Measurements from ENCODE around the gene OR10G3. TPM values are rescaled to one million over a fixed set of nuclear protein-coding genes. Genes with fewer than 3 reads are reported as not detected.

Gene OR10G3, protein sequence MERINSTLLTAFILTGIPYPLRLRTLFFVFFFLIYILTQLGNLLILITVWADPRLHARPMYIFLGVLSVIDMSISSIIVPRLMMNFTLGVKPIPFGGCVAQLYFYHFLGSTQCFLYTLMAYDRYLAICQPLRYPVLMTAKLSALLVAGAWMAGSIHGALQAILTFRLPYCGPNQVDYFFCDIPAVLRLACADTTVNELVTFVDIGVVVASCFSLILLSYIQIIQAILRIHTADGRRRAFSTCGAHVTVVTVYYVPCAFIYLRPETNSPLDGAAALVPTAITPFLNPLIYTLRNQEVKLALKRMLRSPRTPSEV
- total RNA-seq, result not detected in 2 replicates

DNA sequence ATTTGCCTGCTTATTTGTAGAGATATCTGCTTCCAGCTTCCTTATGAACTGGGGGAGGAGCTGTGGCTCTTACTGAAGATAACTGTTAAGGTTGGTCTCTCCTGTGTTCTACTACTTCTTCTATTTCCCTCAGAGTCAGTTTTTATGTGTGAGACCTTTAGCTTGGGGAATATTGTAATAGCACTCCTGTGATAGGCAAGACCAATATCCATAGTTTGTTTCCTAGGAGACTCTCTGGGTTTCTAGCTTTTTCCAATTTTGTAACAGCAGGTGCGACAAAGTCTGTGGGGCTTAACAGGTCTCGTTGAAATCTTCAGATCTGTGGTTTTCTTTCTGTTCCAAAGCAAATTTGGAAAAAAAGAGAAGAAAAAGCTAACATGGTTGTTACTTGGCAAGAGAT is at the start of gene OR10G3:
OR10G3 (minus strand) TSS at position 101 of the 400 bp plus-strand sequence. CDS start 9,332 bp downstream, outside the sequence.
- Histone ChIP-seq H3K27me3 (ENCODE audit: insufficient read depth, low read length) (no peaks in the 10 kb centered on the region), H3K4me3 (ENCODE audit: insufficient read depth, low read length) (no peak within 1 kb of the TSS), H3K4me2 (ENCODE audit: insufficient read depth, low read length) (no peak within 1 kb of the TSS), H2AFZ (ENCODE audit: low read length) (no peak within 1 kb of the TSS), H3K4me1 (ENCODE audit: insufficient read depth, low read length) (no peaks in the 10 kb centered on the region), H3K27ac (ENCODE audit: low read depth, low read length) (no peak within 1 kb of the TSS), H3K36me3 (ENCODE audit: insufficient read depth, low read length) (no peaks in the 10 kb centered on the region), H3K9me3 (ENCODE audit: low read depth, low read length) (no peaks in the 10 kb centered on the region), H3K79me2 (ENCODE audit: insufficient read depth, low read length) (no peaks in the 10 kb centered on the region), H4K20me1 (ENCODE audit: insufficient read depth, low read length) (no peaks in the 10 kb centered on the region)
- no peak for DNase-seq (ENCODE audit: insufficient read length, low spot score, missing footprints)
- TF ChIP-seq, protein P1, sequence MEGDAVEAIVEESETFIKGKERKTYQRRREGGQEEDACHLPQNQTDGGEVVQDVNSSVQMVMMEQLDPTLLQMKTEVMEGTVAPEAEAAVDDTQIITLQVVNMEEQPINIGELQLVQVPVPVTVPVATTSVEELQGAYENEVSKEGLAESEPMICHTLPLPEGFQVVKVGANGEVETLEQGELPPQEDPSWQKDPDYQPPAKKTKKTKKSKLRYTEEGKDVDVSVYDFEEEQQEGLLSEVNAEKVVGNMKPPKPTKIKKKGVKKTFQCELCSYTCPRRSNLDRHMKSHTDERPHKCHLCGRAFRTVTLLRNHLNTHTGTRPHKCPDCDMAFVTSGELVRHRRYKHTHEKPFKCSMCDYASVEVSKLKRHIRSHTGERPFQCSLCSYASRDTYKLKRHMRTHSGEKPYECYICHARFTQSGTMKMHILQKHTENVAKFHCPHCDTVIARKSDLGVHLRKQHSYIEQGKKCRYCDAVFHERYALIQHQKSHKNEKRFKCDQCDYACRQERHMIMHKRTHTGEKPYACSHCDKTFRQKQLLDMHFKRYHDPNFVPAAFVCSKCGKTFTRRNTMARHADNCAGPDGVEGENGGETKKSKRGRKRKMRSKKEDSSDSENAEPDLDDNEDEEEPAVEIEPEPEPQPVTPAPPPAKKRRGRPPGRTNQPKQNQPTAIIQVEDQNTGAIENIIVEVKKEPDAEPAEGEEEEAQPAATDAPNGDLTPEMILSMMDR (IDR thresholded peaks at IDR 0.05; ENCODE audit: extremely low read depth, low read depth, low read length), result no peak

- DNase-seq (ENCODE audit: insufficient read length, low spot score, missing footprints), result no peak
- H3K4me2 ChIP-seq (ENCODE audit: insufficient read depth, low read length), result no peak overlapping the region
- no peaks in the 10 kb centered on the region for H3K79me2 ChIP-seq (ENCODE audit: insufficient read depth, low read length)
- TF ChIP-seq, protein P1 (IDR thresholded peaks at IDR 0.05; ENCODE audit: extremely low read depth, low read depth, low read length), result no peak
- no peak overlapping the region for H3K4me3 ChIP-seq (ENCODE audit: insufficient read depth, low read length)
- H3K27me3 ChIP-seq (ENCODE audit: insufficient read depth, low read length), result no peaks in the 10 kb centered on the region
- H2AFZ ChIP-seq (ENCODE audit: low read length), result no peak overlapping the region
- no peak overlapping the region for H3K27ac ChIP-seq (ENCODE audit: low read depth, low read length)
- H4K20me1 ChIP-seq (ENCODE audit: insufficient read depth, low read length), result no peaks in the 10 kb centered on the region
- no peaks in the 10 kb centered on the region for H3K36me3 ChIP-seq (ENCODE audit: insufficient read depth, low read length)
- H3K9me3 ChIP-seq (ENCODE audit: low read depth, low read length), result no peaks in the 10 kb centered on the region
- H3K4me1 ChIP-seq (ENCODE audit: insufficient read depth, low read length), result no peaks in the 10 kb centered on the region
Measured at GRCh38 chr14:21626491-21627230, 46.8 kb upstream of the OR10G3 start.

DNA sequence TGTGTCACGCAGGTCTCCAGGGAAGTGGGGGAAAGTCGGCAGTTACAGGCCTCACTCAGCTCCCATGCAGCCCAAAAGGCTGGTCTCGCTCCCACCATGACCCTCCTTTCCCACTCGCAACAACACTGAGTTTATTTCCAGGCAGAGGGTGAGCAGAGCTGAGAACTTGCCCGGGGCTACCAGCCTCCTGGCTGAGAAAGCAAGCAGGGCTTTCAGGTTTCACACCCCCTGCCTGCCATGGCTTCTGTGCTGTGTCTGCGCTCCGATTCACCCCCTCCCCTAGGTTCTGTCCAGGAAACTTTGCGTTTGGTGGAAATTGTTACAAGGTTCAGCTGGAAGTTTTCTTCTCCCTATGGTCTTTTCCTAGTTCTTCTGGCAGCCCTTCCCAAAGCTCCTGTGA is 37.7 kb upstream of the OR10G3 start:
- H4K20me1 ChIP-seq (ENCODE audit: insufficient read depth, low read length), result no peaks in the 10 kb centered on the region
- H3K4me3 ChIP-seq (ENCODE audit: insufficient read depth, low read length), result no peak overlapping the region
- H3K27ac ChIP-seq (ENCODE audit: low read depth, low read length), result no peak overlapping the region
- H3K36me3 ChIP-seq (ENCODE audit: insufficient read depth, low read length), result no peaks in the 10 kb centered on the region
- H3K79me2 ChIP-seq (ENCODE audit: insufficient read depth, low read length), result no peaks in the 10 kb centered on the region
- H3K27me3 ChIP-seq (ENCODE audit: insufficient read depth, low read length), result no peaks in the 10 kb centered on the region
- TF ChIP-seq, protein P1 (IDR thresholded peaks at IDR 0.05; ENCODE audit: extremely low read depth, low read depth, low read length), result no peak
- no peaks in the 10 kb centered on the region for H3K9me3 ChIP-seq (ENCODE audit: low read depth, low read length)
- no peak overlapping the region for H3K4me2 ChIP-seq (ENCODE audit: insufficient read depth, low read length)
- no peaks in the 10 kb centered on the region for H3K4me1 ChIP-seq (ENCODE audit: insufficient read depth, low read length)
- H2AFZ ChIP-seq (ENCODE audit: low read length), result no peak overlapping the region
- DNase-seq (ENCODE audit: insufficient read length, low spot score, missing footprints), result no peak

- no peak overlapping the region for H2AFZ ChIP-seq (ENCODE audit: low read length)
- H3K4me1 ChIP-seq (ENCODE audit: insufficient read depth, low read length), result no peaks in the 10 kb centered on the region
- no peak overlapping the region for H3K27ac ChIP-seq (ENCODE audit: low read depth, low read length)
- no peaks in the 10 kb centered on the region for H3K79me2 ChIP-seq (ENCODE audit: insufficient read depth, low read length)
- H4K20me1 ChIP-seq (ENCODE audit: insufficient read depth, low read length), result no peaks in the 10 kb centered on the region
- no peaks in the 10 kb centered on the region for H3K9me3 ChIP-seq (ENCODE audit: low read depth, low read length)
- TF ChIP-seq, protein P1 (IDR thresholded peaks at IDR 0.05; ENCODE audit: extremely low read depth, low read depth, low read length), result no peak
- no peak for DNase-seq (ENCODE audit: insufficient read length, low spot score, missing footprints)
- H3K4me3 ChIP-seq (ENCODE audit: insufficient read depth, low read length), result no peak overlapping the region
- no peak overlapping the region for H3K4me2 ChIP-seq (ENCODE audit: insufficient read depth, low read length)
- no peaks in the 10 kb centered on the region for H3K27me3 ChIP-seq (ENCODE audit: insufficient read depth, low read length)
- no peaks in the 10 kb centered on the region for H3K36me3 ChIP-seq (ENCODE audit: insufficient read depth, low read length)
Measured at GRCh38 chr14:21614240-21614639, 34.4 kb upstream of the OR10G3 start.
